CD4-positive, alpha-beta T cell treated with Interleukin-12 subunit alpha and Interleukin-12 subunit beta, for 1 hour (primary cell): ENCODE results near the gene PGLYRP1.

ENCODE experiments used
- DNase-seq: peaks from one replicate; pipeline ENCODE4 v3.0.0-alpha.2; 2020

The PGLYRP1 gene

GRCh38 chr19:46031781-46032596 lies 9.1 kb upstream of the PGLYRP1 start:
- no peak for DNase-seq

GRCh38 chr19:46030812-46031550 lies 8.1 kb upstream of the PGLYRP1 start:
- no peak for DNase-seq

GRCh38 chr19:46025835-46026234 lies 3.0 kb upstream of the PGLYRP1 start:
- DNase-seq: no peak

GRCh38 chr19:46023311-46023779 lies 492 bp upstream of the PGLYRP1 start:
- no peak for DNase-seq

GRCh38 chr19:46022061-46022430 lies 807 bp downstream of the PGLYRP1 start:
- no peak for DNase-seq

GRCh38 chr19:46021531-46022041 lies 1.3 kb downstream of the PGLYRP1 start:
- DNase-seq: no peak

- no peak for DNase-seq
Observed at GRCh38 chr19:46020819-46021125, 2.1 kb downstream of the PGLYRP1 start.

GRCh38 chr19:46019270-46019669 lies 3.6 kb downstream of the PGLYRP1 start:
- DNase-seq: no peak

- DNase-seq: no peak
Observed at GRCh38 chr19:46018729-46019251, 4.1 kb downstream of the PGLYRP1 start.

GRCh38 chr19:46017874-46018675 lies 4.8 kb downstream of the PGLYRP1 start:
- DNase-seq: no peak

GRCh38 chr19:46017095-46017429 lies 5.8 kb downstream of the PGLYRP1 start:
- no peak for DNase-seq

- peak; percentile 86 for DNase-seq
Observed at GRCh38 chr19:46016426-46017094, 6.3 kb downstream of the PGLYRP1 start.

- DNase-seq: peak; percentile 48
Observed at GRCh38 chr19:46015687-46016425, 7.0 kb downstream of the PGLYRP1 start.

GRCh38 chr19:46014941-46015686 lies 7.7 kb downstream of the PGLYRP1 start:
- peak; percentile 72 for DNase-seq

GRCh38 chr19:46014534-46014933 lies 8.3 kb downstream of the PGLYRP1 start:
- no peak for DNase-seq

- peak; percentile 70 for DNase-seq
Observed at GRCh38 chr19:46009530-46010510, 13.0 kb downstream of the PGLYRP1 start.

GRCh38 chr19:46006411-46006810 lies 16.4 kb downstream of the PGLYRP1 start:
- DNase-seq: no peak

- no peak for DNase-seq
Observed at GRCh38 chr19:46002678-46003275, 20.1 kb downstream of the PGLYRP1 start.
